Activated naive CD4-positive, alpha-beta T cell treated with anti-CD3 and anti-CD28 coated beads, Interleukin-2, amount 50 U/mL, for 16 hours (primary cell): ENCODE measurements around the gene BCLAF1.

Experiments
- DNase-seq: peaks from one replicate; pipeline ENCODE4 v3.0.0-alpha.2; 2020

The BCLAF1 gene

GRCh38 chr6:136289579-136290409 is at the start of gene BCLAF1:
Gene BCLAF1 (minus strand): TSS chr6:136289846. CDS start chr6:136279866, 9,980 bp downstream.
- peak; percentile 99 for DNase-seq

GRCh38 chr6:136338486-136338885 is 48.8 kb upstream of the BCLAF1 start:
- no peak for DNase-seq

- DNase-seq = no peak
These were observed 48.0 kb upstream of the BCLAF1 start for GRCh38 chr6:136337606-136338005.

GRCh38 chr6:136337121-136337520 is 47.5 kb upstream of the BCLAF1 start:
- DNase-seq = no peak

- no peak for DNase-seq
These were observed 46.2 kb upstream of the BCLAF1 start for GRCh38 chr6:136335736-136336363.

- no peak for DNase-seq
These were observed 45.2 kb upstream of the BCLAF1 start for GRCh38 chr6:136334853-136335252.

- DNase-seq = no peak
These were observed 44.8 kb upstream of the BCLAF1 start for GRCh38 chr6:136334465-136334846.

GRCh38 chr6:136333824-136334464 is 44.3 kb upstream of the BCLAF1 start:
- DNase-seq = no peak

GRCh38 chr6:136331461-136331860 is 41.8 kb upstream of the BCLAF1 start:
- no peak for DNase-seq

GRCh38 chr6:136330634-136331033 is 41.0 kb upstream of the BCLAF1 start:
- DNase-seq = no peak

- no peak for DNase-seq
These were observed 36.5 kb upstream of the BCLAF1 start for GRCh38 chr6:136326038-136326553.

GRCh38 chr6:136324686-136325380 is 35.2 kb upstream of the BCLAF1 start:
- DNase-seq = no peak

GRCh38 chr6:136323431-136324112 is 33.9 kb upstream of the BCLAF1 start:
- no peak for DNase-seq

GRCh38 chr6:136319732-136320131 is 30.1 kb upstream of the BCLAF1 start:
- DNase-seq = no peak

GRCh38 chr6:136318676-136319075 is 29.0 kb upstream of the BCLAF1 start:
- DNase-seq = no peak

GRCh38 chr6:136317971-136318370 is 28.3 kb upstream of the BCLAF1 start:
- no peak for DNase-seq

- peak; percentile 56 for DNase-seq
These were observed 27.5 kb upstream of the BCLAF1 start for GRCh38 chr6:136317021-136317694.

- DNase-seq = no peak
These were observed 25.9 kb upstream of the BCLAF1 start for GRCh38 chr6:136315594-136315993.

- DNase-seq = no peak
These were observed 23.3 kb upstream of the BCLAF1 start for GRCh38 chr6:136312975-136313374.

GRCh38 chr6:136309729-136310311 is 20.2 kb upstream of the BCLAF1 start:
- DNase-seq = no peak

GRCh38 chr6:136309171-136309570 is 19.5 kb upstream of the BCLAF1 start:
- DNase-seq = no peak
